Activated CD8-positive, alpha-beta T cell treated with anti-CD3 and anti-CD28 coated beads for 36 hours (primary cell): ENCODE measurements around the gene UMOD. TPM values are rescaled to one million over a fixed set of nuclear protein-coding genes. Genes with fewer than 3 reads are reported as not detected.

Experiments
- ATAC-seq: fragments of 200-7000 bp; cut with Tn5 transposase; one replicate; pipeline ENCODE4 v1.10.0; 2021; ENCODE audit warnings: mild to moderate bottlenecking, moderate library complexity
- CTCF ChIA-PET: fragments of 350-600 bp; sonication (Branson Sonifier 250); formaldehyde crosslinking; loops from one replicate; lab custom pipeline; 2021; ENCODE audit warnings: antibody characterized with exemption; lab: Charles Lee
- POLR2A ChIA-PET: fragments of 350-600 bp; sonication (Branson Sonifier 250); formaldehyde crosslinking; loops from one replicate; lab custom pipeline; 2021; ENCODE audit warnings: antibody characterized with exemption; lab: Charles Lee
- DNase-seq: peaks from one replicate; pipeline ENCODE4 v3.0.0-alpha.2; 2020
- H3K27ac Mint-ChIP-seq: one replicate; pipeline ENCODE4 v1.8.0; 2021; ENCODE audit warnings: mild to moderate bottlenecking, mixed read lengths
- H3K27me3 Mint-ChIP-seq: one replicate; pipeline ENCODE4 v1.8.0; 2021; ENCODE audit warnings: mixed read lengths
- H3K36me3 Mint-ChIP-seq: one replicate; pipeline ENCODE4 v1.8.0; 2021; ENCODE audit warnings: low read depth, mixed read lengths
- H3K4me1 Mint-ChIP-seq: one replicate; pipeline ENCODE4 v1.8.0; 2021; ENCODE audit warnings: low read depth, mixed read lengths
- H3K4me3 Mint-ChIP-seq: one replicate; pipeline ENCODE4 v1.8.0; 2021; ENCODE audit warnings: mild to moderate bottlenecking, moderate library complexity, mixed read lengths
- H3K9me3 Mint-ChIP-seq: one replicate; pipeline ENCODE4 v1.8.0; 2021; ENCODE audit warnings: mixed read lengths
- intact Hi-C: fragments of 100-400 bp; cut with micrococcal nuclease; formaldehyde crosslinking; loops from one replicate; pipeline ENCODE4 v1.10.0; 2022
- total RNA-seq, 2 experiments: library from RNA; stranded (reverse); gene quantifications; one replicate each; pipeline ENCODE4 v1.2.3, GENCODE V29; 2021
- TF ChIP-seq, protein P1 (sequence below): fragments of 200-600 bp; IDR thresholded peaks from one replicate; pipeline ENCODE4 v1.8.0; 2022; ENCODE audit warnings: antibody characterized with exemption, mild to moderate bottlenecking

Gene UMOD
- total RNA-seq, 2 experiments from 2014 or later = not detected

DNA sequence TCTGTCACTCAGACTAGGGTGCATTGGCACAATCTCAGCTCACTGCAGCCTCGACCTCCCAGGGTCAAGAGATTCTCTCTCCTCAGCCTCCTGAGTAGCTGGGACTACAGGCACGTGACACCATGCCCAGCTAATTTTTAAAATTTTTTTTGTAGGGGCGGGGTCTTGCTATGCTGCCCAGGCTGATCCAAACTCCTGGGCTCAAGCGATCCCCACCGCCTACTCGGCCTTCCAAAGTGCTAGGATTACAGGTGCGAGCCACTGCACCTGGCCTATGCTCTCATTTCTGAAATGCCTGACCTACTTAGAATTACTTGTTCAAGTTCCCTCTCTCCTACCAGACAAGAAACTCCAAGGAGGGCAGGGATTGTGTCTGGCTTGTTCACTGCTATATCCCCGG, 20.1 kb downstream of the UMOD start:
- H3K9me3 Mint-ChIP-seq = no peaks in the 10 kb centered on the region
- H3K27me3 Mint-ChIP-seq = no peaks in the 10 kb centered on the region
- ATAC-seq (no peak), DNase-seq (no peak)
- no peak overlapping the region for H3K27ac Mint-ChIP-seq
- intact Hi-C loops = no loop called here
- TF ChIP-seq, protein P1, sequence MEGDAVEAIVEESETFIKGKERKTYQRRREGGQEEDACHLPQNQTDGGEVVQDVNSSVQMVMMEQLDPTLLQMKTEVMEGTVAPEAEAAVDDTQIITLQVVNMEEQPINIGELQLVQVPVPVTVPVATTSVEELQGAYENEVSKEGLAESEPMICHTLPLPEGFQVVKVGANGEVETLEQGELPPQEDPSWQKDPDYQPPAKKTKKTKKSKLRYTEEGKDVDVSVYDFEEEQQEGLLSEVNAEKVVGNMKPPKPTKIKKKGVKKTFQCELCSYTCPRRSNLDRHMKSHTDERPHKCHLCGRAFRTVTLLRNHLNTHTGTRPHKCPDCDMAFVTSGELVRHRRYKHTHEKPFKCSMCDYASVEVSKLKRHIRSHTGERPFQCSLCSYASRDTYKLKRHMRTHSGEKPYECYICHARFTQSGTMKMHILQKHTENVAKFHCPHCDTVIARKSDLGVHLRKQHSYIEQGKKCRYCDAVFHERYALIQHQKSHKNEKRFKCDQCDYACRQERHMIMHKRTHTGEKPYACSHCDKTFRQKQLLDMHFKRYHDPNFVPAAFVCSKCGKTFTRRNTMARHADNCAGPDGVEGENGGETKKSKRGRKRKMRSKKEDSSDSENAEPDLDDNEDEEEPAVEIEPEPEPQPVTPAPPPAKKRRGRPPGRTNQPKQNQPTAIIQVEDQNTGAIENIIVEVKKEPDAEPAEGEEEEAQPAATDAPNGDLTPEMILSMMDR = no peak
- H3K36me3 Mint-ChIP-seq = no peaks in the 10 kb centered on the region
- no peaks in the 10 kb centered on the region for H3K4me1 Mint-ChIP-seq
- CTCF ChIA-PET = interaction anchor here (0.9 kb wide), 1 partner anchor 425 kb away, joined by 3 read pairs; no protein-coding TSS in a partner anchor
- H3K4me3 Mint-ChIP-seq = no peak overlapping the region
- POLR2A ChIA-PET = no interaction called here

DNA sequence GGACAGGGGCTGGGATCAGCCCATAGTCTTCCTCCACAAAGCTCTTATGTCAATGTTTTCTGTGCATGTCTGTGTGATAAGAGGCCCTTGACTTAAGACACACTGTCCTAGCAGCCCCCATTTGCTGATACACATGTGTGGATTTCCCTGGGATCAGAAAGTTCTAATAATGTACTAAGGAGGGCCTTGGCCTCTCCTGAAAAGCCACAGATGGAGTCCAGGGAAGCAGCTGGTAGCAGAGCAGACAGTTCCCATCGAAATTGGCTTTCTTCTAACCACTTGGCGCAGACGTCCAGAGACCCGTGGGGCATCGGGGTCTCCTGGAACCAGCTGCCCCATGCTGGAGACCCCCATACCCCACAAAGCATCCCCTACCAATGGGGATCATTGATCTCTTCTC, 20.9 kb downstream of the UMOD start:
- TF ChIP-seq, protein P1 = no peak
- ATAC-seq = no peak
- intact Hi-C loops = no loop called here
- ChIA-PET CTCF (no interaction called here), POLR2A (no interaction called here)
- no peaks in the 10 kb centered on the region for H3K9me3 Mint-ChIP-seq
- no peaks in the 10 kb centered on the region for H3K36me3 Mint-ChIP-seq
- no peak overlapping the region for H3K4me3 Mint-ChIP-seq
- no peaks in the 10 kb centered on the region for H3K4me1 Mint-ChIP-seq
- DNase-seq = no peak
- no peaks in the 10 kb centered on the region for H3K27me3 Mint-ChIP-seq
- H3K27ac Mint-ChIP-seq = no peak overlapping the region

DNA sequence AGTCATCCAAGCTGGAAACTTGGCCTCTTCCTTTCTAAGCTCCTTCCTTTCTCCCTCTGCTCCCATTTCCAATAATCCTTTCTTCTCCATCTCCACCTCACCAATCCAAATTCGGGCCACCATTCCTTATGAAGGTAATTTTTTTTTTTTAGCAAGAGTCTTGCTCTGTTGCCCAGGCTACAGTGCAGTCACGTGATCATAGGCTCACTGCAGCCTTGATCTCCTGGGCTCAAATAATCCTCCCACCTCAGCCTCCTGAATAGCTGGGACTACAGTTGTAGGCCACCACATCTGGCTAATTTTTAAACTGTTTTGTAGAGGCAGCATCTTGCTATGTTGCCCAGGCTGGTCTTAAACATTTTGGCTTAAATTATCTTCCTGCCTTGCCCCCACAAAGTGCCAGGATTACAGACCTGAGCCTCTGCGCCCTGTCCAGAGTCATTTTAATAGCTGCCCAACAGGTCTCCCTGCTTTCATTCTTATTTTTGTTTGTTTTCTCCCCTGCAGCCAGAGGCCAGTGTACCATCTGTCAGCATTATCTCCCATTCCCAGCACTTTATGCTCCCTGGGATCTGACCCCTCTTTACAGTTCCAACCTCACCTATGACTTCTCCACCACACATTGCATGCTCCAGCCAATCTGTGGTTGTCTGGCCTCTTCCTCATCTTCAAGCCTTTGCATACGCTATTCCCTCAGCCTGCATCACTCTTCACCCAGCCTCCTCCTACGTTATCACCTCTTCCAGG, 22.9 kb downstream of the UMOD start:
- no peak overlapping the region for H3K27ac Mint-ChIP-seq
- no peaks in the 10 kb centered on the region for H3K27me3 Mint-ChIP-seq
- no peaks in the 10 kb centered on the region for H3K4me1 Mint-ChIP-seq
- no peak for DNase-seq
- POLR2A ChIA-PET = interaction anchor here (0.6 kb wide), 2 partner anchors 633 to 1087 kb away, joined by 3 read pairs; no protein-coding TSS in a partner anchor
- no peak for ATAC-seq
- H3K9me3 Mint-ChIP-seq = no peaks in the 10 kb centered on the region
- CTCF ChIA-PET = no interaction called here
- H3K36me3 Mint-ChIP-seq = no peaks in the 10 kb centered on the region
- intact Hi-C loops = no loop called here
- TF ChIP-seq, protein P1 = no peak
- H3K4me3 Mint-ChIP-seq = no peak overlapping the region

DNA sequence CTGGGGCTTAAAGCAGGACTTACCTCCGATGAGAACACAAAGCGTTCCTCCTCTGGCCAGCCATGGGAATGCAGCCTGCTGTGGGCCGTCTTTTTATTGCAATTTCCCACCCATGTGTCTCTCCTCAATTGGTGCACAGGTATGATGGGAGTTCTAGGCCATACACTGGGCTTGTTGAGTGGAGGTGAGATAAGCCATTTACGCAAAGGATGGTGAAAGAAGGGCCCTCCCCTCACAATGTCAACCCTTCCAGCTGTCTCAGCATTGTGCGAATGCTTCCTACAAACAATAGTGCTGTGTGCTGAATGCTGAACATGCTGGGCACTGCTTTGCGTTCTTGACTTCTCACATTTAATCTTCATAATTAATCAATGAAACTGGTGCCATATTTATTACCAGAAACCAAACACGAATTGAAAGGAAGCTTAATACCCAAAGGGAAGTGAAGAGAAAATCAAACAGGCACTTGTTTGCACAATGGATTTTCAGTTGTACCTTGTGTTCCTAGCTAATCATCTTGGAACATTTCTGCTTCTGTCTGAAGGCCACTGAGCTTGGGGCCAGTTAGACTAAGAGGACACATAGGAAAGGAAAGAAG, 25.0 kb downstream of the UMOD start, which contains the start of gene GP2:
GP2 (minus strand) TSS at position 70 of the 598 bp plus-strand sequence. CDS start 1,082 bp downstream, outside the sequence.
- no peaks in the 10 kb centered on the region for H3K36me3 Mint-ChIP-seq

More for the DNA sequence above, 25.0 kb downstream of the UMOD start, which contains the start of gene GP2:
- POLR2A ChIA-PET = no interaction called here
- Mint-ChIP-seq H3K4me3 (no peak within 1 kb of the TSS), H3K4me1 (no peaks in the 10 kb centered on the region), H3K27ac (no peak within 1 kb of the TSS), H3K9me3 (no peaks in the 10 kb centered on the region), H3K27me3 (no peaks in the 10 kb centered on the region)
- TF ChIP-seq, protein P1 = no peak
- CTCF ChIA-PET = no interaction called here
- DNase-seq (no peak), ATAC-seq (no peak)
- intact Hi-C loops = no loop called here
